Left lung (tissue), 10 donors: Measurements from ENCODE around the gene SEPTIN5. TPM values are rescaled to one million over a fixed set of nuclear protein-coding genes. Genes with fewer than 3 reads are reported as not detected.

Source experiments
- ATAC-seq: fragments of 200-7000 bp; cut with Tn5 transposase; one replicate; pipeline ENCODE4 v1.9.1; 2020; ENCODE audit warnings: moderate library complexity
- DNase-seq, 4 donors: peaks; one replicate each; pipeline ENCODE4 v3.0.0-alpha.2; 2013 to 2020
- H3K27ac ChIP-seq, 2 donors: fragments of 200-600 bp; sonication (generic) in 1 of 2; one replicate each; pipeline versions ENCODE4 v1.5.0 to v1.8.0; 2020 to 2021
- H3K27me3 ChIP-seq, 2 donors: fragments of 200-600 bp; sonication (generic) in 1 of 2; one replicate each; pipeline versions ENCODE4 v1.5.0 to v1.8.0; 2020 to 2021
- H3K36me3 ChIP-seq, 2 donors: fragments of 200-600 bp; sonication (generic) in 1 of 2; one replicate each; pipeline versions ENCODE4 v1.5.0 to v1.8.0; 2020 to 2021
- H3K4me1 ChIP-seq, 2 donors: fragments of 200-600 bp; one replicate each; pipeline ENCODE4 v1.8.0; 2021
- H3K4me3 ChIP-seq, 2 donors: fragments of 200-600 bp; sonication (generic) in 1 of 2; one replicate each; pipeline versions ENCODE4 v1.5.0 to v1.8.0; 2020 to 2021; ENCODE audit warnings: mild to moderate bottlenecking in 1 of 2
- H3K9me3 ChIP-seq, 2 donors: fragments of 200-600 bp; sonication (generic) in 1 of 2; one replicate each; pipeline versions ENCODE4 v1.5.0 to v1.8.0; 2020 to 2021
- CTCF ChIP-seq, 2 donors: fragments of 200-600 bp; sonication (generic) in 1 of 2; IDR thresholded peaks; one replicate each; pipeline versions ENCODE4 v1.5.0 to v1.8.0; 2021; ENCODE audit warnings: antibody characterized with exemption in 2 of 2
- intact Hi-C, 2 donors: fragments of 100-400 bp; cut with DNase I; formaldehyde crosslinking; loops; one replicate each; pipeline versions ENCODE4 v1.11.2 to v1.14.2; 2022
- polyA plus RNA-seq, 6 donors: library from polyadenylated mRNA; unstranded; fragments of 120-200 nt; gene quantifications; one replicate each; pipeline ENCODE4 v1.2.1, GENCODE V29; 2013; ENCODE audit not compliant: insufficient read length in 6 of 6
- total RNA-seq, 2 donors: library from RNA; stranded (reverse); fragmentation: NEBNext Ultra II Directional; extraction: Animal tissue kit (Norgen Biotek cat#: 25700); gene quantifications; one replicate each; pipeline ENCODE4 v1.2.1, GENCODE V29; 2021
- donor health status: DM: no; HTN: yes; CAD: no.
- donor health status: DM: no; HTN: no; CAD: no.

Gene SEPTIN5
- total and polyA plus RNA-seq, 8 donors, result 14.6 to 80.0 (median 63.0) TPM

- ATAC-seq, result no peak
- peaks cover 3 to 29% of the 10 kb centered on the region in 2 donors for H3K4me1 ChIP-seq
These were observed 39.8 kb downstream of the SEPTIN5 start for GRCh38 chr22:19753996-19754700.

GRCh38 chr22:19754701-19755144 lies 40.4 kb downstream of the SEPTIN5 start:
- no peak for ATAC-seq
- Histone ChIP-seq H3K36me3 (no peaks in the 10 kb centered on the region), H3K4me3 (no peak overlapping the region), H3K27ac (no peak overlapping the region), H3K9me3 (no peaks in the 10 kb centered on the region), H3K27me3 (peaks cover 64 to 100% of the 10 kb centered on the region in 2 donors), H3K4me1 (peaks cover 3 to 35% of the 10 kb centered on the region in 2 donors)
- intact Hi-C loops, result no loop called here
- no peak for DNase-seq
- no peak for TF ChIP-seq CTCF (IDR thresholded peaks at IDR 0.05)

More at GRCh38 chr22:19753996-19754700, 39.8 kb downstream of the SEPTIN5 start:
- no peaks in the 10 kb centered on the region for H3K36me3 ChIP-seq
- no peak for DNase-seq
- intact Hi-C loops, result no loop called here
- no peak for TF ChIP-seq CTCF (IDR thresholded peaks at IDR 0.05)
- no peak overlapping the region for H3K27ac ChIP-seq
- no peaks in the 10 kb centered on the region for H3K9me3 ChIP-seq
- peaks cover 58 to 94% of the 10 kb centered on the region in 2 donors for H3K27me3 ChIP-seq
- no peak overlapping the region for H3K4me3 ChIP-seq

- H3K27ac ChIP-seq, result no peak overlapping the region
- no peak for ATAC-seq
- intact Hi-C loops, result no loop called here
- no peak for TF ChIP-seq CTCF (IDR thresholded peaks at IDR 0.05)
- H3K4me3 ChIP-seq, result no peak overlapping the region
- DNase-seq, result no peak
- H3K9me3 ChIP-seq, result no peaks in the 10 kb centered on the region
- H3K36me3 ChIP-seq, result no peaks in the 10 kb centered on the region
- H3K27me3 ChIP-seq, result peaks cover 69 to 100% of the 10 kb centered on the region in 2 donors
- peaks cover 3 to 40% of the 10 kb centered on the region in 2 donors for H3K4me1 ChIP-seq
These were observed 40.9 kb downstream of the SEPTIN5 start for GRCh38 chr22:19755145-19755710.

GRCh38 chr22:19755722-19756287 lies 41.5 kb downstream of the SEPTIN5 start:
- H3K36me3 ChIP-seq, result no peaks in the 10 kb centered on the region
- no peak overlapping the region for H3K27ac ChIP-seq
- ATAC-seq (no peak), DNase-seq (no peak)
- peaks cover 70 to 96% of the 10 kb centered on the region in 2 donors for H3K27me3 ChIP-seq
- no peaks in the 10 kb centered on the region for H3K9me3 ChIP-seq
- intact Hi-C loops, result no loop called here
- H3K4me3 ChIP-seq, result no peak overlapping the region
- peaks cover 3 to 40% of the 10 kb centered on the region in 2 donors for H3K4me1 ChIP-seq
- no peak for TF ChIP-seq CTCF (IDR thresholded peaks at IDR 0.05)
